H9 (cell line): ENCODE results near the gene METRN. TPM values are rescaled to one million over a fixed set of nuclear protein-coding genes. Genes with fewer than 3 reads are reported as not detected.

Experiments
- DNase-seq: peaks from one replicate; pipeline ENCODE4 v3.0.0-alpha.2; 2017
- H2AFZ ChIP-seq: one replicate; pipeline ENCODE4 v1.6.1; 2013; ENCODE audit warnings: mild to moderate bottlenecking, low read length, control low read depth, moderate library complexity
- H2AK5ac ChIP-seq: 2 replicates; pipeline ENCODE4 v1.6.1; 2013; ENCODE audit warnings: low read length, control low read depth, mixed read lengths; ENCODE audit not compliant: insufficient read length
- H2BK120ac ChIP-seq: one replicate; pipeline ENCODE4 v1.6.1; 2013; ENCODE audit warnings: low read depth, mild to moderate bottlenecking, low read length, control low read depth, inconsistent platforms; ENCODE audit not compliant: poor library complexity, severe bottlenecking
- H2BK12ac ChIP-seq: 2 replicates; pipeline ENCODE4 v1.6.1; 2013; ENCODE audit warnings: low read length, control low read depth, mixed read lengths, low read depth; ENCODE audit not compliant: insufficient read length
- H2BK15ac ChIP-seq: 2 replicates; pipeline ENCODE4 v1.6.1; 2013; ENCODE audit warnings: low read depth, low read length, control low read depth
- H2BK20ac ChIP-seq: one replicate; pipeline ENCODE4 v1.6.1; 2013; ENCODE audit warnings: low read depth, mild to moderate bottlenecking, low read length, control low read depth, inconsistent platforms; ENCODE audit not compliant: poor library complexity, severe bottlenecking
- H2BK5ac ChIP-seq: 2 replicates; pipeline ENCODE4 v1.6.1; 2013; ENCODE audit warnings: low read length, control low read depth, mixed read lengths; ENCODE audit not compliant: insufficient read length
- H3K14ac ChIP-seq: 2 replicates; pipeline ENCODE4 v1.6.1; 2013; ENCODE audit warnings: low read length, control low read depth; ENCODE audit not compliant: insufficient read depth
- H3K18ac ChIP-seq: 2 replicates; pipeline ENCODE4 v1.6.1; 2013; ENCODE audit warnings: low read depth, mild to moderate bottlenecking, mixed read lengths, low read length, control low read depth; ENCODE audit not compliant: insufficient read length
- H3K23ac ChIP-seq: 2 replicates; pipeline ENCODE4 v1.6.1; 2013; ENCODE audit warnings: low read length, control low read depth, mixed read lengths, low read depth; ENCODE audit not compliant: insufficient read length
- H3K23me2 ChIP-seq: 2 replicates; pipeline ENCODE4 v1.6.1; 2013; ENCODE audit warnings: low read depth, mild to moderate bottlenecking, mixed read lengths, low read length, control low read depth; ENCODE audit not compliant: insufficient read length, poor library complexity, severe bottlenecking
- H3K27ac ChIP-seq: 2 replicates; pipeline ENCODE4 v1.5.1; 2013; ENCODE audit warnings: low read length, control low read depth, mixed read lengths, low read depth; ENCODE audit not compliant: insufficient read length
- H3K27me3 ChIP-seq: 2 replicates; pipeline ENCODE4 v1.6.1; 2013; ENCODE audit warnings: low read length, control low read depth, inconsistent platforms; ENCODE audit not compliant: insufficient read depth
- H3K4ac ChIP-seq: 2 replicates; pipeline ENCODE4 v1.6.1; 2013; ENCODE audit warnings: low read depth, mild to moderate bottlenecking, control low read depth, inconsistent platforms, low read length, moderate library complexity
- H3K4me1 ChIP-seq: 2 replicates; pipeline ENCODE4 v1.6.1; 2013; ENCODE audit warnings: low read length, control low read depth, inconsistent platforms; ENCODE audit not compliant: insufficient read depth
- H3K4me2 ChIP-seq: 2 replicates; pipeline ENCODE4 v1.6.1; 2013; ENCODE audit warnings: low read length, control low read depth, mixed read lengths; ENCODE audit not compliant: insufficient read length, insufficient read depth
- H3K56ac ChIP-seq: 2 replicates; pipeline ENCODE4 v1.6.1; 2013; ENCODE audit warnings: low read depth, mild to moderate bottlenecking, mixed read lengths, low read length, control low read depth; ENCODE audit not compliant: insufficient read length
- H3K79me1 ChIP-seq: 2 replicates; pipeline ENCODE4 v1.6.1; 2013; ENCODE audit warnings: low read depth, mild to moderate bottlenecking, moderate library complexity, low read length, control low read depth, inconsistent platforms; ENCODE audit not compliant: insufficient read depth, poor library complexity, severe bottlenecking
- H3K79me2 ChIP-seq: 2 replicates; pipeline ENCODE4 v1.6.1; 2013; ENCODE audit warnings: low read length, control low read depth, inconsistent platforms; ENCODE audit not compliant: insufficient read depth
- H3K9ac ChIP-seq: 2 replicates; pipeline ENCODE4 v1.6.1; 2013; ENCODE audit warnings: low read length, control low read depth, mixed read lengths; ENCODE audit not compliant: insufficient read length; ENCODE audit errors: extremely low read depth
- H3K9me3 ChIP-seq: one replicate; pipeline ENCODE4 v1.6.1; 2013; ENCODE audit warnings: low read depth, low read length, inconsistent platforms; ENCODE audit not compliant: control insufficient read depth
- H3T11ph ChIP-seq: one replicate; pipeline ENCODE4 v1.6.1; 2013; ENCODE audit warnings: mild to moderate bottlenecking, low read length, control low read depth, inconsistent platforms
- H4K20me1 ChIP-seq: one replicate; pipeline ENCODE4 v1.6.1; 2013; ENCODE audit not compliant: control insufficient read depth, insufficient read length, insufficient read depth
- H4K5ac ChIP-seq: 2 replicates; pipeline ENCODE4 v1.6.1; 2013; ENCODE audit warnings: low read depth, mild to moderate bottlenecking, mixed read lengths, low read length, control low read depth; ENCODE audit not compliant: insufficient read length
- H4K8ac ChIP-seq: replicated peaks from 2 replicates; pipeline ENCODE4 v1.6.1; 2013; ENCODE audit warnings: low read length, control low read depth, mixed read lengths, low read depth; ENCODE audit not compliant: insufficient read length
- H4K91ac ChIP-seq: 2 replicates; pipeline ENCODE4 v1.6.1; 2013; ENCODE audit warnings: low read depth, mild to moderate bottlenecking, moderate library complexity, mixed read lengths, low read length, control low read depth; ENCODE audit not compliant: insufficient read length
- H3K27ac Mint-ChIP-seq, 3 experiments: 2 replicates in 2 of 3; 3 replicates in 1 of 3; pipeline ENCODE4 v1.8.0; 2020 to 2021; ENCODE audit warnings: mixed read lengths in 3 of 3, mild to moderate bottlenecking in 1 of 3, moderate library complexity in 1 of 3
- H3K27me3 Mint-ChIP-seq: 2 replicates; pipeline ENCODE4 v1.8.0; 2021; ENCODE audit warnings: low read depth, mild to moderate bottlenecking, moderate library complexity, mixed read lengths
- H3K36me3 Mint-ChIP-seq, 3 experiments: 2 replicates in 2 of 3; 3 replicates in 1 of 3; pipeline ENCODE4 v1.8.0; 2020 to 2021; ENCODE audit warnings: low read depth in 3 of 3, mixed read lengths in 3 of 3; ENCODE audit not compliant: insufficient read depth in 1 of 3
- H3K4me1 Mint-ChIP-seq, 2 experiments: 2 replicates each; pipeline ENCODE4 v1.8.0; 2020; ENCODE audit warnings: mixed read lengths in 2 of 2
- H3K4me3 Mint-ChIP-seq, 2 experiments: 2 replicates in 1 of 2; 3 replicates in 1 of 2; pipeline ENCODE4 v1.8.0; 2020 to 2021; ENCODE audit warnings: mild to moderate bottlenecking in 2 of 2, mixed read lengths in 2 of 2, moderate library complexity in 1 of 2
- H3K9me3 Mint-ChIP-seq, 2 experiments: 2 replicates in 1 of 2; 3 replicates in 1 of 2; pipeline ENCODE4 v1.8.0; 2020; ENCODE audit warnings: mild to moderate bottlenecking in 2 of 2, mixed read lengths in 2 of 2, moderate library complexity in 1 of 2
- CTCF ChIP-seq: fragments of 200-600 bp; sonication (generic); conservative IDR thresholded peaks from 3 replicates; pipeline ENCODE4 v1.8.0; 2021; ENCODE audit warnings: antibody characterized with exemption, mild to moderate bottlenecking
- WGBS: extraction: QIAGEN DNeasy Blood & Tissue Kit; methylation state at CpG from one replicate; pipeline ENCODE4 v1.1.7; 2013; ENCODE audit warnings: missing lambda C conversion rate, low lambda C conversion rate, mixed read lengths; ENCODE audit not compliant: insufficient read length; ENCODE audit errors: extremely low coverage; 5-methylcytosine and 5-hydroxymethylcytosine counted together
- total RNA-seq: library from RNA; stranded (reverse); gene quantifications from 2 replicates; pipeline ENCODE4 v1.2.1, GENCODE V29; 2021

Gene METRN
- total RNA-seq, 1 experiment from 2014 or later = 26.2 TPM

- Histone ChIP-seq H2AFZ (no peak overlapping the region), H4K5ac (no peak overlapping the region), H2BK15ac (no peak overlapping the region), H3K79me2 (no peaks in the 10 kb centered on the region), H3K79me1 (no peaks in the 10 kb centered on the region), H2AK5ac (no peak overlapping the region), H3K14ac (no peak overlapping the region), H3K23ac (no peak overlapping the region), H3K23me2 (peaks cover 13% of the 10 kb centered on the region), H2BK5ac (no peak overlapping the region), H3K4me2 (no peak overlapping the region), H4K20me1 (no peaks in the 10 kb centered on the region), H3K9ac (no peak overlapping the region), H3T11ph (no peak overlapping the region), H2BK120ac (no peak overlapping the region), H3K27ac (no peak overlapping the region), H4K8ac (no peak overlapping the region), H3K9me3 (no peaks in the 10 kb centered on the region), H3K27me3 (no peaks in the 10 kb centered on the region), H3K4me1 (no peaks in the 10 kb centered on the region), H3K56ac (no peak overlapping the region), H2BK12ac (no peak overlapping the region), H4K91ac (no peak overlapping the region), H3K4ac (no peak overlapping the region), H3K18ac (no peak overlapping the region), H2BK20ac (no peak overlapping the region)
- no peak for TF ChIP-seq CTCF
- Mint-ChIP-seq H3K9me3 (no peaks in the 10 kb centered on the region), H3K27ac (no peak overlapping the region), H3K36me3 (peaks cover 0 to 5% (median 3%) of the 10 kb centered on the region in 3 experiments; a peak in 1 of 7 replicates), H3K27me3 (peaks cover 14% of the 10 kb centered on the region), H3K4me1 (peaks cover 3 to 4% of the 10 kb centered on the region in 2 experiments), H3K4me3 (no peak overlapping the region)
- DNase-seq = no peak
- no CpG with 5 or more reads among the region's 7 CpGs for WGBS
These were observed 10.1 kb downstream of the METRN start for GRCh38 chr16:725041-725376.
